Right ventricle myocardium inferior (tissue), 1 donor: ENCODE data around the gene TNFRSF8. TPM values are rescaled to one million over a fixed set of nuclear protein-coding genes. Genes with fewer than 3 reads are reported as not detected.
"Not testable (repeated sequence)": the region's sequence is repeated elsewhere in the genome, so short reads cannot be mapped to it uniquely, and the experiment has no call there.

Source experiments
- ATAC-seq: fragments of 200-7000 bp; cut with Tn5 transposase; one replicate; pipeline ENCODE4 v1.9.1; 2020; ENCODE audit warnings: mild to moderate bottlenecking, moderate library complexity
- DNase-seq: peaks from one replicate; pipeline ENCODE4 v3.0.0; 2021; ENCODE audit errors: missing footprints
- intact Hi-C: fragments of 100-400 bp; cut with DNase I; formaldehyde crosslinking; loops from one replicate; pipeline ENCODE4 v1.11.0; 2022
- total RNA-seq: library from RNA; stranded (reverse); fragmentation: NEBNext Ultra II Directional; extraction: Animal tissue kit (Norgen Biotek cat#: 25700); gene quantifications from one replicate; pipeline ENCODE4 v1.2.1, GENCODE V29; 2021
- donor health status: DM: no; HTN: yes; CAD: no; lungs with severe emphysema.

TNFRSF8 gene
- total RNA-seq, 1 donor from 2014 or later = 0.92 TPM

- DNase-seq, ATAC-seq, intact Hi-C loops: not testable (repeated sequence)
Measured at GRCh38 chr1:12101120-12101519, 38.0 kb downstream of the TNFRSF8 start.

GRCh38 chr1:12102066-12102465 lies 39.0 kb downstream of the TNFRSF8 start:
- DNase-seq = no peak
- no peak for ATAC-seq
- intact Hi-C loops = no loop called here

- DNase-seq (no peak), ATAC-seq (no peak)
- intact Hi-C loops = no loop called here
Measured at GRCh38 chr1:12104417-12104816, 41.3 kb downstream of the TNFRSF8 start.

- no peak for DNase-seq
- intact Hi-C loops = no loop called here
- ATAC-seq = no peak
Measured at GRCh38 chr1:12106153-12106552, 43.0 kb downstream of the TNFRSF8 start.

- intact Hi-C loops, DNase-seq: not testable (repeated sequence)
Measured at GRCh38 chr1:12106861-12107260, 43.8 kb downstream of the TNFRSF8 start.

GRCh38 chr1:12107718-12108117 lies 44.6 kb downstream of the TNFRSF8 start:
- DNase-seq (no peak), ATAC-seq (no peak)
- intact Hi-C loops = no loop called here

More at GRCh38 chr1:12106861-12107260, 43.8 kb downstream of the TNFRSF8 start:
- not testable (repeated sequence) for ATAC-seq

GRCh38 chr1:12109901-12110300 lies 46.8 kb downstream of the TNFRSF8 start:
- ATAC-seq (no peak), DNase-seq (no peak)
- intact Hi-C loops = no loop called here

GRCh38 chr1:12111741-12112140 lies 48.6 kb downstream of the TNFRSF8 start:
- intact Hi-C loops = no loop called here
- DNase-seq (no peak), ATAC-seq (no peak)

GRCh38 chr1:12112711-12113161 lies 49.6 kb downstream of the TNFRSF8 start:
- intact Hi-C loops = no loop called here
- ATAC-seq (peak; percentile 66), DNase-seq (no peak)

GRCh38 chr1:12113433-12114339 lies 50.6 kb downstream of the TNFRSF8 start:
- intact Hi-C loops = no loop called here
- DNase-seq (no peak), ATAC-seq (no peak)

GRCh38 chr1:12114340-12114683 lies 51.2 kb downstream of the TNFRSF8 start:
- intact Hi-C loops = no loop called here
- ATAC-seq = no peak
- DNase-seq = no peak

GRCh38 chr1:12114916-12115315 lies 51.8 kb downstream of the TNFRSF8 start:
- no peak for ATAC-seq
- DNase-seq = no peak
- intact Hi-C loops = no loop called here

GRCh38 chr1:12121212-12122003 lies 58.3 kb downstream of the TNFRSF8 start:
- intact Hi-C loops = no loop called here
- ATAC-seq (no peak), DNase-seq (peak; percentile 16)

- ATAC-seq (no peak), DNase-seq (no peak)
- intact Hi-C loops = no loop called here
Measured at GRCh38 chr1:12123172-12123571, 60.1 kb downstream of the TNFRSF8 start.

GRCh38 chr1:12124693-12125421 lies 61.8 kb downstream of the TNFRSF8 start:
- ATAC-seq = peak; percentile 77
- intact Hi-C loops = loop anchor here (1.0 kb wide), 1 partner anchor 83 kb away; no protein-coding TSS in a partner anchor

GRCh38 chr1:12125422-12126355 lies 62.6 kb downstream of the TNFRSF8 start:
- DNase-seq (no peak), ATAC-seq (peak; percentile 36)
- intact Hi-C loops = loop anchor here (1.0 kb wide), 1 partner anchor 83 kb away; no protein-coding TSS in a partner anchor

More at GRCh38 chr1:12124693-12125421, 61.8 kb downstream of the TNFRSF8 start:
- peak; percentile 91 for DNase-seq

GRCh38 chr1:12126781-12127180 lies 63.7 kb downstream of the TNFRSF8 start:
- ATAC-seq (no peak), DNase-seq (no peak)
- intact Hi-C loops = no loop called here
